ENCODE measurements around the gene ZNF135.
A peak's percentile ranks its signal among the peaks of the same experiment; 100 is the strongest.

ZNF135 gene
- 0.14 to 3.3 (median 0.87) reads per million in 17 experiments for total RNA-seq

- peak; percentile 46 to 82 (median 68) for DNase-seq
Observed at GRCh38 chr19:58059003-58059670, at the start of gene ZNF135. Gene ZNF135, plus strand, starts transcription at chr19:58059282. Its CDS starts 721 bp downstream, at chr19:58060003.

- no peak for DNase-seq
Observed at GRCh38 chr19:58009301-58009665, 49.8 kb upstream of the ZNF135 start.

DNA sequence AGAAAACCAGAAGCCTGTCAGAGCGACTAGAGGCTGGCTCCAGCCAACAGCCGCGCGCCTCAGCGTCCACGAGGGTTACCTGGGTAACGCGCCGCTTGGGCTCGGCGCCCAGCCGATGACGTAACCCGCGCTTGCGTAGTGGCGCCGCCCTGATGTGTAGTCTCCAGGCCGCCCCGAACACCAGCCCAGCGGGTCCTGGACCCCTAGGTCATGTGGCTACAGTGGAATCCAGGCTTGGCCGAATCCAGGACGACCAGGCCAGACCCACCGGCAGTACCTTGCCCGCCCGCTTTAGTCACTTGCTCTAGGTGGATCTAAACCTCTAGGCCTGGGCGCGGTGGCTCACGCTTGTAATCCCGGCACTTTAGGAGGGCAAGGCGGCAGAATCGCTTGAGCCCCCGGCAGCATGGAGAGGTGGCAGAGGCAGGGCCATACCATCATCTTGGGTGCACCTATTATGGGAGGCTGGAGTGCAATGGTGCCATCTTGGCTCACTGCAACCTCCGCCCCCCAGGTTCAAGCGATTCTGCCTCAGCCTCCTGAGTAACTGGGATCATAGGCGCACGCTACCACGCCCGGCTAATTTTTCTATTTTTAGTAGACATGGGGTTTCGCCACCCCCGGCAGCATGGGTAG, 49.3 kb upstream of the ZNF135 start:
- peak; percentile 71 to 86 (median 77) for DNase-seq

DNA sequence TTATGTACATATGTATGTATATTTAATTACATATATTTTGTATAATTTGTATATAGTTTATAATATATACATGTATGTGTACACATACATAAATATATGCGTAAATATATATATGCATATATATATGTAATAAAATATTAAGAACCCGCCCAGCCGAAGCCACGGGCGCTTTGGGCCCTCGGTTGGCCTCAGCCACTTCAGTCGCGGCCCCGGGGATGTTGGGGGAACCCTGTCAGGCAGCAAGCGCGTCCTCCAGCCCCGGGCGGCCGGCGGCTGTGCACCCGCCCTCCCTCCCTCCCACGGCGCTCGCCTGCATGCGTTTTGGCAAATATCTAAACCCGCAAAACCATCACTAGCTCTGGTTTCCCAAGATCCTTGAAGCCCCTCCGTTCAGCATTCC, 48.6 kb upstream of the ZNF135 start:
- no peak for DNase-seq

DNA sequence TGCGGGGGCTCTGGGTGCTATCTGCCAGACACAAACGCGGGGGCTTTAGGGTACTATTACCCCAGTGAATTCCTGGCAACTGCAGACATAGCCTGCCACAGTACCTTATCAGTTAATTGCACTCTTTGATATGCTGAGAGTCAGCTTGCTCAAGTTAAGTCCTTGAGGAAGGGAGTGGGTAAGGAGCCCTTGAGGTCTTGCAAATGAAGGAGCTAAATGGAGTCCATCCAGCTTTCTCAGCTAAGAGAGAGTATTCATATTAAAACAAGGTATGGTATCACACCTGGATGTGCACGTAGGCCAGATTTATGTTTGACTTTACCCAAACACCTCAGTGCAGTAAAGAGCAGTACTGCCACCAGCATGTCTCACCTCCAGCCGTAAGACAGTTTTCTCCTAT, 44.9 kb upstream of the ZNF135 start:
- no peak for DNase-seq

- DNase-seq: no peak
Observed at GRCh38 chr19:58020129-58020528, 39.0 kb upstream of the ZNF135 start.

- peak; percentile 32 to 59 (median 58) for DNase-seq
Observed at GRCh38 chr19:58021541-58022282, 37.4 kb upstream of the ZNF135 start.

- no peak for DNase-seq
Observed at GRCh38 chr19:58022283-58022660, 36.8 kb upstream of the ZNF135 start.

- no peak for DNase-seq
Observed at GRCh38 chr19:58024661-58025060, 34.4 kb upstream of the ZNF135 start.

DNA sequence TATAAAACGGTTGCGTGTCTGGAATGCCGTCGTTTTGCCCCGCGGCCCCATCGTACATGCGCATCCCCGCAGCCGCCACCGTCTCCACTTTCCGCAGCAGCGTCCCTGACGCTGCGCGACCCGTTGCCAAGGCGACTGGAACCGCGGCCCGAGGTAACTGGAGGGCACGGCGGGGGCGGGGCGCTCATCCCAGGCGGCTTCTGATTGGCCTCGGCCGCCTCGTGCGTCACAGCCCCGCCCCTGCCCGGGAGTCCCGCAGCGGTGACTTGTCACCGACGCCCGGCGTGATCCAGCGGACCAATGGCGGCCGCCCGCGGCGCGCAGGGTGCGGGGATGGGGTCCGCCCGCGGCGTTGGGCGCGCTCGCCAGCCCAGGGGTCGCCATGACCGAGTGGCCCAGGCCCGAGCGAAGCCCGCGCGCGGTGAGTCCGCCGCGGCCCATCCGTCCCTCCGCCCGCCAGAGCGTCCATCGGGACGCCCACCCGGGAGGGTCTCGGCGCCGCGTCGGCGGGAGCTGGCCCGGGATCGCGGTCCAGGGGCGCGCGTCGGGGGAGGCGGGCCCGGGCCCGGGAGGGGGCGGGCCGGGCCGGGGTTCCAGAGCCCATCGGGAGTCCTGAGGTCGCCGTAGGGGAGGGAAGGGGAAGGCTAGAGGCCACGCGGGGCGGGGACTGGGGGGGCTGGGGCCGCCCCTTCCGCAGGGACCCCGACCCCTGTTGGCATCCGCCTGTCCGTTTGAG, 25.2 kb upstream of the ZNF135 start, which contains the start of gene ZSCAN1:
ZSCAN1 (plus strand) TSS at position 285 of the 736 bp plus-strand sequence. CDS start 3,812 bp downstream, outside the sequence.
- peak; percentile 19 to 63 (median 50) for DNase-seq

GRCh38 chr19:58034477-58034793, 24.6 kb upstream of the ZNF135 start:
- no peak for DNase-seq

DNA sequence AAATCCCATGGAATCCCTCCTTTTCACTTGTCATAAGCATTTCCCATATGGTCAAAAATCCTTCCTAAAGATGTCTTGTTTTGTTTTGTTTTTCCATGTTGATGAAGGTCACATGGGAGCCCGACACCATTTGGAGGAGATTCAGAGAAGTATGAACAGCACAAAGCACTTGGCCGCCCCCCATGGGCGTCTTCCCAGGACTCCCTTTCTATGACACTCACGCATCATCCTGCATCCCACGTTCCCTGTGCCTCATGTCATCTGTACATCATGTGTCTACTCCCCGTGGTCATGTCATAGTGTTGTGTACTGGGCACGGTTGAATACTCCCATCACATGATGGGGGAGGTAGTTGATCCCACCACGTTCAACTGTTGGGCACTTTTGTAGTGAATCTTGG, 23.2 kb upstream of the ZNF135 start:
- DNase-seq: no peak

- DNase-seq: no peak
Observed at GRCh38 chr19:58037927-58038687, 21.0 kb upstream of the ZNF135 start.

DNA sequence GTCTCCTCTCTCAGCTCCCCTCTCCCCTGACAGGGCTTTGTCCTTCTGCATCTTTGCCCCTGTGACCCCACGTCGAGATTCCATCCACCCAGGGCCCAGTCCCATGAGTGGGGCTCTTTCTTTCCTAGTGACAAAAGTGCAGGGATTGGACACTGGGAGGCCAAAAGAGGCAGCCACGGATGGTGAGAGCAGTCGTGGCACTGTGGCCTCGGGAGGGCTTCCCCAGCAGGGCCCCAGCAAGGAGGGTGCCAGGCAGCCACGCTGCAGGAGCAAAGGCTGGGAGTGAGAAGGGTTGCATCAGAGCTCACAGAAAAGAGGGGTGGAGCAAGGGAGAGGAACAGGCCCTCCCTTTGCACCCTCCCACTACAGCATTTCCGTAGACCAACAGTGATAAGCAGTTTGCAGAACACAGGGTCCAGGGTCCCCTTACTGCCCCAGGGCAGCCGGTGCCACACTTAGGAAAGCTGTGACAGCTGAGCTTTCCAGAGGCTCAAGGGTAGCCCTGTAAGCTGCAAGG, 20.3 kb upstream of the ZNF135 start:
- no peak for DNase-seq

DNA sequence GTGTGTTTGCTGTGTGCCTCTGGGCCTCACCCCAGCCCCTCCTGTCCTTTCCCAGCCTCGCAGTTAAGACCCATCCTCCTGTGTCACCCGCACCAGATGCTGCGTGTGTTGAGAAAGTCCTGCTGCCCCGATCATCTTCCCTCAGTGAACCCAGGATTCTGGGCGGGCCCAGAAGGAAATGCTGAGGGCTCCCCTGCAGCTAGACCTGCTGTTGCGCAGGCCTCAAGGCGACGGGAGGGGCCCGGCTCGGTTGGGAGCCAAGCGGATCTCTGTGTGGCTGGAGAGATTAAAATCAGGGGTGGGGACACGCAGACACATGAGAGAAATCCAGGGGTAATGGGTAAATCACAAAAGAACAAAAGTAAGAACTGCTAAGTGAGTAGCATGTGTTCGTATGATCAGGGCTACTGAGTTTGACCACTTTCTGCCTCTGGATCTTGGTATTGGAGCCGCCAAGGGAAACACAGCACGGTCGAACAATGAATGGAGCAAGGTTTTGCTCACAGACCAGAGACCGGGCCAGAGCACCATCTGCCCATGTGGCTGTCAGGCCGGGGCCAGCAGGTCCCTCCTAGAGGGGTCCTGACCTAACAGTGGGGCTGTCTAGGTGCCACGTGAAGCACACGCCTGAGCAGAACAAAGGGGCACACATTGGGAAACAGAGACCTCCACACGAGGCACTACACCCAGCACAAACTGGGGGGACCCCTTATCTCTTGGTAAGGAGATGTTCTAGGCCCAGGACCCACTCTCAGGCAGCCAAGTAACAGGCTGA, 18.1 kb upstream of the ZNF135 start:
- DNase-seq: no peak

- DNase-seq: no peak
Observed at GRCh38 chr19:58042495-58043340, 16.4 kb upstream of the ZNF135 start.

DNA sequence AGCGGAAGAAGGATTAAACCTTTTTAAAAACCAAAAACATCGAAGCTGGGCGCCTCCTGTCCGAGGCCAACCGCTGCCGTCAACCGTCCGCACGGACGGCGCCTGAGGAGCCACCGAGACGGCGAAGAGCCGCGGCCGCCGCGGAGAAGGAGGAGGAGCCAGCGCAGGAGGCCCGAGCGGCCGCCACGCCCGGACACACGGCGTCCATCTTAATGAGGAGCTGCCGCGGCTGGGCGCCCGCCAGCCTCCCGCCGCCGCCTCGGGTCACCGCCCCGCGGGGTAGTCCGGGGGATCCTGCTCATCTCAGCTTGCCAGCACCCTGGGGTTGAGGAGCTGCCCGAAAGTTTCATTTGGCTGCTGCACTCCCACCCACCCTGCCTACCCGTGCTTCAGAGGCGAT, 14.7 kb upstream of the ZNF135 start:
- DNase-seq: no peak

DNA sequence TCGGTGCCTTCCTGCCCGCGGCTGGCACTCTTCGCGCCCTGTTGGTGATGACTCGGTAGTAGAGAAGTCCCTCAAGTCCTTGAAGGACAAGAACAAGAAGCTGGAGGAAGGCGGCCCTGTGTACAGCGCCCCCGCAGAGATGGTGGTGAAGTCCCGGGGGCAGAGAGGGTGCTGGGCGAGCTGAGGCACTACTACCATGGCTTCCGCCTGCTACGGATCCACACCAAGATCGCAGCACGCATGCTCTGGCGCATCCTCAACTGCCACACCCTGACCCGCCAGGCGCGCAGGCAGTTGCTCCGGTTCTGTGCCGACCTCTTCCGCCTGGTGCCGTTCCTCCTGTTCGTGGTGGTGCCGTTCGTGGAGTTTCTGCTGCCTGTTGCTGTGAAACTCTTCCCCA, 14.2 kb upstream of the ZNF135 start:
- DNase-seq: no peak

DNA sequence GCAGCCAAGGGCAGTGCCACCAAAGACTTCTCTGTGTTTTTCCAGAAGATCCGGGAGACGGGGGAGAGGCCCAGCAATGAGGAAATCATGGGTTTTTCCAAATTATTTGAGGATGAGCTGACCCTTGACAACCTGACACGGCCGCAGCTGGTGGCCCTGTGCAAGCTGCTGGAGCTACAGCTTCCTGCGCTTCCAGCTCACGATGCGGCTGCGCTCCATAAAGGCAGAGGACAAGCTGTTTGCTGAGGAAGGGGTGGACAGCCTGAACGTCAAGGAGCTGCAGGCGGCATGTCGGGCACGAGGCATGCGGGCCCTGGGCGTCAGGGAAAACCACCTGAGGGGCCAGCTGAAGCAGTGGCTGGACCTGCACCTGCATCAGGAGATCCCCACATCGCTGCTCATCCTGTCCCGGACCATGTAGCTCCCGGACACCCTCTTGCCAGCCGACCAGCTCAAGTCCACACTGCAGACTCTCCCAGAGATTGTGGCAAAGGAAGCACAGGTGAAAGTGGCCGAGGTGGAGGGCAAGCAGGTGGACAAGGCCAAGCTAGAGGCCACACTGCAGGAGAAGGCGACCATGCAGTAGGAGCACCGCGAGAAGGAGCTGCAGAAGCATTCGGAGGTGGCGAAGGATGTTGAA, 13.6 kb upstream of the ZNF135 start:
- no peak for DNase-seq

DNA sequence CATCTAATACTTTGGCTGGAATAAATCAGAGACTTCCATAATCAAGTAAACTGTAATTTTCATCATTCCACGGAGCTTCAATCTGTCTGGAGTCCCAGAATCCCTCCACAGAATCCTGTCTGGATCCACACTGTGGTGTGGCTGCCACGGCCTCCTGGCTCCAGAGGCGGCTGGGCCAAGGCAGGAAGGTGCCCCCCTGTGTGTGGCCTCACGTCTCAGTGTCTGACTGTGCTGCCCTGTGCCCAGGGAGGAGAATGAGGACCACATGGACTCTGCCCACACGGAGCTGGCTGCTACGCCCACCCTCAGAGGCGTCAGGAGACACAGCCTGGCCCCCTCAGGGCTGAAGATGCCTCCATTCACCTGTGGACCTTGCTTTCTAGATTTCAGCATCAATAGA, 12.2 kb upstream of the ZNF135 start:
- DNase-seq: no peak

Measured in suppressor macrophage (primary cell).